HG03565 (cell line): ENCODE measurements around the gene SDC4.
"Not testable (repeated sequence)": the region's sequence is repeated elsewhere in the genome, so short reads cannot be mapped to it uniquely, and the experiment has no call there.

Source experiments
- ATAC-seq: cut with Tn5 transposase; IDR thresholded peaks from one replicate; pipeline ENCODE4 v1.9.1; 2021; ENCODE audit warnings: mild to moderate bottlenecking, moderate library complexity; ENCODE audit not compliant: unreplicated experiment

Gene SDC4

DNA sequence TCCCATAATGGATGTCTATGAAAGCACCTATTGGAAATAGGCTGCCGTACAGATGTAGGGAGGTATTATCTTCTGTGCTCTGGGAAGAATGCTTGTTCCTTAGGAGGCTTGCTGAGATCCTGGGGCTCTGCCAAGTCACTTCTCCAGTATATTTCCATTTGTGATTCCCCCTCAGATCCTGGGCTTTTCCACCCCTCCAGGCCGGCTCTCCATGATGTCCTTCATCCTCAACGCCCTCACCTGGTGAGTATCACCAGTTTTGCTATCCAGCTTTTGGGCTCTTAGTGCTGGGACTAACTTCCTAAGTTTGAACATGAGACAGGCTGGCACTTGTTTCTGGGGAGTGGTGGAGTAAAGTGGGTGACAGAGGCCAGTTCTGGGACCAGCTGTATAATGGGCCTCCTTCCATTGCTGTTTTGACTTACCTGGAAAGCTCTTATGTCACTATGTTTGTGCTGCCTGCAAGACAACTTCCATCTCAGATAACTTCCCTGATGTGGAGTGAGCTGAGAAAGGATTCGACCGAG lies 17.3 kb upstream of the SDC4 start:
- no peak for ATAC-seq

DNA sequence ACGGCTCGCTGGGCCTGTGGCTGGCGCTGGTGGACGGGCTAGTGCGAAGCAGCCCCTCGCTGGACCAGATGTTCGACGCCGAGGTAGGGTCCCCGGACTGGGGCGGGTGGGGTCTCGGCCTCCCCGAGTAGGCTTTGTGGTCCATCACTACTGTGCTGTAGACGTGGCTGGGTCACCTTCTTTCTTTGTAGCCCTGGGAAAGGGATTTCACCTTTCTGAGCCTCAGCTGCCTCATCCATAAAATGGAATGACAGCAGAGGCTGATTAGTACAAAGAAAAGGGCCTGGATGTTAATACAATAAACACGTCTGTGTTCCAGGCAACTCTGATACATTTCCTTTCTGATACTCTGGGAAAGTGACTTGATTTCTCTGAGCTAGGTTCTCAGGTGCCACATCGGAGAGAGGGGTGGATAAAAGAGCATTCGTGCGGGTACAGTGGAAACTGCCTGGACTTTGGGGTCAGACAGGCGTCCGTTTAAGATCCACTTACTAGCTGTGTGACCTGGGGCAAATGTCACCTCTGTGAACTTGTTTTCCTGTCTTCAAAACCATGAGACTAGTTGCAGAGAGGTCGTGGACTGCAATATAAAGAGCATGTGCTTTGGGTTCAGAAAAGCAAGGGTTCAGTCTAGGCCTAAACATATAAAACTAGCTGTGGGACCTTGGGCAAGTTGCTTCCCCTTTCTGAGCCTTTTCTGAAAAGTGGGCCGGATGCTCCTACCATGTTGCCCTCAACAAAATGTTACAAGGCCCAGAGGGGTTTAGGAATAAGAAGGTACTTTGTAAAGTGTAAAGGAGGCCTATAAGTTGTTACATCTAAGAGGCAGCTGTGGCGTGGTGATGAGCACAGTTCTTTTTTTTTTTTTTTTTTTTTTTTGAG lies 15.6 kb upstream of the SDC4 start:
- no peak for ATAC-seq

DNA sequence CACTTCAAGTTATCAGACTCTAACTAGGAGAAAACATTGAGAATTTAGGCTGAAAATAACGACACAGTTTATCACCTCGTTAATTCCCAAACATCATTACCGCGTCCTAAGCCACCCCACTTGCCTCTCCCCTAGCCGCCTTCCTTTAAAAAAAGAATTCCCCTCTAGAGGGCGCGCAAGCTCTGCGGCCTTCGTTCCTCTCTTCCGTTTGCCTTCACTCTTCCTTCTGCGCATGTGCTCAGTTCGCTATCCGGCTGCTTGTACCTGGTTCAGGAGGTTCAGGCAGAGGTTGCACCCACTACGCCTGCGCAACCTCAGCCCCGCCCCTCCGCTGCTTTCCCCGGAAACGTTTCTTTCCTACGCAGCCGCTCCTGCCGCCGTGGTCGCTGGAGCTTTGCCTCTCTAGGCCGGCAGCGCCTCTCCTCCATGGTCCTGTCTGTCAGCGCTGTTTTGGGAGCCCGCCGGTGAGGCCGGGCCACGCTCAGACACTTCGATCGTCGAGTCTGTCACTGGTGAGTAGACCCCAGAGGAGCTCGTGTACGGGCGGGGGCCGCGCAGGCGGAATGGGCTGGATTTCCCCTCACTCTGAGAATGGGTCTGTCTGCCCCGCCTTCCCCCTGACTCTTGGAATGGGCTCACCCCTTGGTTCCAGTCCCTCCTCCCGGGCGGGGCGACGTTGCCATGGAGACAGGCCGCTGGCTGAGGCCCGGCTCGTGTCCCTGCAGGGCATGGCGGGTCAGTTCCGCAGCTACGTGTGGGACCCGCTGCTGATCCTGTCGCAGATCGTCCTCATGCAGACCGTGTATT lies 14.8 kb upstream of the SDC4 start, which contains the start of gene SYS1:
Gene SYS1 (plus strand): TSS at position 353 of the 807 bp plus-strand sequence. CDS start 376 bp downstream, at position 729.
- peak; percentile 86 for ATAC-seq

DNA sequence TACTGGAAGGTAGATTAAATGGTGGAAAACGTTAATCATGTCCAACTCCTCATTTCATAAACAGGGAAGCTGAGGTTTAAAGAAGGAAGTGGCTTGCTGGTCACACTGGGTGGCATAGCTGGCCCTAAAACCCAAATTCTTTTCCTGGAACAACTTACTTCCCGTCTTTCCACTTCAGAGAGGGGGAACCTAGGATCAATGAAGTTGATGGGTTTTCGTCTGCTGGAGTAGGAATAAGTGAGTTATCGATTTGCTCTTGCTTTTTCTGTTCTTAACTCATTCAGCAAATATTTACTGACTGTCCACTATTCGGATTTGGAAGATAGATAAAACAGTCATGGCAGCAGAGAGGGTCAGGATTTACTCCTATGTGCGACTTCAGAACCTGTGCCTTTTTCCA lies 13.6 kb upstream of the SDC4 start:
- ATAC-seq = no peak

DNA sequence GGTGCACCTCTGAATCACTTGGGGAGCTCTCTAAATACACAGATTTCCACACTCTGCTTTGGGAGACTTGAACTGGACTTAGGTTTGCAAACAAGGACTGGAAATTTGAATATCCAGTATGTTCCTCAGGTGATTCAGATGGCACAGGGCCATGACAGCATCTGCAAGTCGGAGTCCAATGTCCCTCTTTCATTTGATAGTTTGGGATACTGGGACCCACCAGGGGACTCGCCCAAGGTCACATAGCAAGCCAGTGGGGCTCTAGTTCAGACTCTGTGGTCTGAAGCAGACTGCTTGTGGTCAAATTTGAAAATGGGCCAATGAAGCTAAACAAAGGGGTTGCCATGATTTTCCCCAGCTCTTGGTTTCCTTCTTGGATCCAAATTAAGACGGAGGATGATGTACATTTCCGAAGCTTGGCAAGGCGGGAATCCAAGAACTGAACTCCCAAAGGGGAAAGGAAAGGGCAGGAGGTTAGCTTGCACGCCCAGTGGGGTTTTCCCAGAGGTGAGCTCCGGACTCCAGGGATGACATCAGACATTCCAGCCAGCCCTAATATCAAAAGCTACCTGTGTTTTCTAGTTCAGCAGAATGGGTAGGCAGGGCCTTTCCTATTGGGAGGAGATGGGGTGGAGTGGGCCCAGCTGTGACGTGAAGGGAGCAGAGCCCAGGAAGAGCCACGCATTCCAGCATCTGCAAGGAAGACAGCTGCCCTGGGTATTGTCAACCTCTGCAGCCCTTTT lies 11.4 kb upstream of the SDC4 start:
- no peak for ATAC-seq

DNA sequence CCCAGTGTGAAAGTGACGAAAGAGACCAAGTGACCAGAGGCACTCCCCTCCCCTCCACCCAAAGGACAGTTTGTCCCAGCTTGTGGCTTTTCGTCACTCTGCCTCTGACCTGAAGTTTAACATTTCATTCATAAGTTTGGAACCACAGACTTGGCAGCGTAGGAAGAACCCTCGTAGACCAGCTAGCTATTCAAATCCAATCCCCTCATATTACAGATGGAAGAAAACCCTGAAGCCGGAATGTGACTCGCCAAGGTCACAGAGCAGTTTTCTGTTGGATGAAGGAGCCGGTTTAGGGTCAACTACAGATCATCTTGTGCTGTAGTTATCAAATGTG lies 10.8 kb upstream of the SDC4 start:
- no peak for ATAC-seq

DNA sequence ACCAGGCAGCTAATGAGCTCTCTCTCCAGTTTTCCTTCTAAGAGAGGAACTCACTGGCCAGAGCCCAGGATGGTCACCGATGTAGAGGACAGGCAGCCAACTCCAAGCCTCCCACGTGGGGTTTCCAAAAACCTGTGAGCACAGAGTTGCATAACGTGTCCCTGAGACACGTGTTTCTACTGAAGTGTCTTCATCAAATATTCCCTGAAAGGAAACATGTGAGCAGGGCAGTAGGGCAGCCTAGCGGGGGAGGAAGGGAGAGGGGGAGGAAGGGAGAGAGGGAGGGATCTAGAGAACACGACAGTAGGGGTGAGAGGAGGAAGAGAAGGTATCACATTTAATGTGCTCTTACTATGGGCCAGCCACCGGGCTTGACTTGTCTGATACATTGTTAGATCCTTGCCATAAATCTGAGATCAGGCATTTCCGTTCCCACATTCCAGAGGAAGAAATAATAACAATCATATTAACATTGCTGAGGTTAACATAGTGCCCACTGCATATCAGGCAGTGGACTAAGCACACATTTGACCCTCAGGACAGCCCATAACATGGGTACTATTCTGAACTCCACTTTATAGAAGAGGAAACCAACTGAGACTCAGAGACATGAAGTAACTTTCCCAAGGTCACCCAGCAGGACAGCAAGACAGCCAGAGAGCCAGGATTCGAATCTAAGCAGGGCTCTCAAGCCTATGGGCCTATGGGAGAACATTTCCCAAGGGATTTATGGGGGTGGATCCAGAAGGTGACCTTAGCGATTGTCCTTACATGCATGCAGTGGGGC lies 10.3 kb upstream of the SDC4 start:
- no peak for ATAC-seq

DNA sequence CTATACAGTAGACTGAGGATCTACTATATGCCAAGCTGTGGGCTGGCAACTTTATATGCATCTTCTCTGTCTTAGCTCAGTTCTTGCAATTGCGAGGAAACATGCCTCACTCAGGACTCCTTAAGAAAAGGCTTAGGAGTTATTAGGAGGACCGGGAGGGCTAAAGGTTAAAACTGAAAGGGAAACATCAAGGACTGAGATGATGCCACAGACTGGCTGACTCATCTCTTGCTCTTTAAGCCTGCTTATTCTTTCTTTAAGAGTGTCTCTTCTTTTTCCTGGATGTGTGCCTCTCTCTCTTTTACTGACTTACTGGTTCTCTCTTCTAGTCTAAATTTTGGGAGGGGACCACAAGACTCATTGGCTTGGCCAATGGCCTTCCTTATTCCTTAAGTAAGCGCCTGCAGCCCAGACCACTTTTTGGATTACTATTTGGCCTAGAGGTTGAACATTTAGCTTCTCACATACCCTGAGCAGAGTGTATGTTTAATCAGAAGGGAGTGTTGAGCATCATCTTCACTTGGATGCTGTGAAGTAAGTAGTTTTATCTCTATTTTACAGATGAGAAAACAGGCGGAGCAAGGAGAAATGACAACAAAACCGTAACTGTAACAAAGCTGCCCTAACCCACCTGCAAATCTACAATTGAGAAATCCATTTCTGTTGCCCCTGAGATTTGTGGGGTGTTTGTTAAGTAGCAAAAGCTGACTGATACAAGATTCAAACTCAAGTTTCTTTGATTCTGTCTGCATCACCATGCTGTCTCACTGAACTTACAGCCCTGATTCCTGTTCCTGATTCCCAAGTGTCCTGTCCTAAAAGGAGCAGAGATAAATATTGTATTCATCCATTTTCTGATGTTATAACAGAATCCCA lies 7.2 kb upstream of the SDC4 start:
- no peak for ATAC-seq

DNA sequence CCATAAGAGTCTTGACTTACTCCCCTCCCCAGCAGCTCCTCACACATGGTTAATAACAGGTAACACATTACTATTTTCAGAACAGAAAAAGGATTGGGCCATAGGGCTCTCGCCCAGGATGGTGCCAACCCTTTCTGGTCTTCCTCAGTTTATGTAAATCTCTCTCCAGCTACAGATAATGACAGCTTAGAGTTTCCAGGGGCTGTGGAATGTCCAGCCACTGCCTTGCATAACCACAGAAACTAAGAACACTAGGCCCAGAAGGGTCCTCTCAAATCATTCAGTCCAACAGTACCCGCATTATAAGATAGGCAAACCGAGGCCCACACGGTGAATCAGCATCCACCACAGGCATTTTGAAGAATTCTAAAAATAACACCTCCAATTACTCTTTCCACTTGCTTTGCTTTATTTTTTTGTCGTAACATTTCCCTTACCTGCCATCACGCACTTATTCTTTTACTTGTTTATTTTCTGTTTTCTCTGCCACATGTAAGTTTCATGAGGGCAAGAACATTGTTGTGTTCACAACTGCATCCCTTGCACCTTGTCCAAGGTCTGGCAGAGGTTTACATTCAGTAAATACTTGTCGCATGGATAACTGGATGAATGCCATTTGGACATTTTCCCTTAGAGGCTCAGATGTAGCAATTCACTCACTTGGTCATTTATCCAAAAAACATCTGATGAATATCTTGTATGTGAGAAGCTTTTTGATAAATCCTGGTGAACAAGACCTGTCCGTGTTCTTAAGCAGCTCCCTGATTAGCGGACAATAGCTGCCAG lies 6.4 kb upstream of the SDC4 start:
- ATAC-seq = no peak

DNA sequence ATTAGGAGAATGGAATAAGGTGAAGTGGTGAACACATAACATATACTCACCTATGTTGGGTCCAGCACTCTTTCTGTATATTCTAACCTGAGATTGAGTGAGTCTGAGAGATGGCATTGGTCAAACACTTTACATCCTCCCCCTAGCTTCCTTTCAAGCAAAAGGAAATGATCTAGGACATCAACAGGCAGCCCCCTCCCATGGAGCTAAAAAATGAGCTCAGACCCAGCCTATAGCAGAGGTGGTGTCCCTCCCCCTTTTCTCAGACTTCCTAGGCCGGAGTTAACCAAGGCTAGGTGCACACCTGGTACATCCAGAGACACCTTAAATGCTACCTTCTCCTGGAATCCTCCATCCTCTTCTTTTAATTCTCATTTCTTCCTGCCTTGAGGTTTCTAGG lies 5.5 kb upstream of the SDC4 start:
- no peak for ATAC-seq

DNA sequence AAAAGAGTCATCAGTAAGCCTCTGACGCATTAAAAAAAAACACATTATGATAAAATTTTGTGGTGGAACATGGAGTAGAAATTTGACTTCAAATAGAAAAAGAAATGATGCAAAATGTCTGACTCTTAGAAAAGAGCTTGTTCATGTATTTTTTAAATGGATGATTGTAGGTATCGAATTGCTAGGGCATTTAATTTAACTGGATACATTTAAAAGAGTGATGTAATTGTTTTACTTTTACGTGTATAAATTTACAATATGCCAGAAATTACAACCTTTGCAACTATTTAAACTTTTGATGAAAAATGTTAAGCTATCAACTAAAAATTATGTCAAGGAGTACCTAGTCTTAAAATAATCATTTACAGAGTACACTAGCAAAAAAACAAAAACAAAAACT lies 4.5 kb upstream of the SDC4 start:
- ATAC-seq = no peak

DNA sequence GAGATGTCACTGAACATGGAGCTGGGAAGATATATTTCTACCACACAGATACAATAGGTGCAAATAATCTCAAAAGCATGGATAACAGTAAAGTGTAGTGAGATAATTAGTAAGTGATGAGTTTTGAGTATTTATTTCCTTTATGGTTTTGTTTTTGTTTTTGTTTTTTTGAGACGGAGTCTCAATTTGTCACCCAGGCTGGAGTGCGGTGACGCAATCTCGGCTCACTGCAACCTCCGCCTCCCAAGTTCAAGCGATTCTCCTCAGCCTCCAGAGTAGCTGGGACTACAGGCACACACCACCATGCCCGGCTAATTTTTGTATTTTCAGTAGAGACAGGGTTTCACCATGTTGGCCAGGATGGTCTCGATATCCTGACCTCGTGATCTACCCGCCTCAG lies 2.6 kb upstream of the SDC4 start:
- not testable (repeated sequence) for ATAC-seq

DNA sequence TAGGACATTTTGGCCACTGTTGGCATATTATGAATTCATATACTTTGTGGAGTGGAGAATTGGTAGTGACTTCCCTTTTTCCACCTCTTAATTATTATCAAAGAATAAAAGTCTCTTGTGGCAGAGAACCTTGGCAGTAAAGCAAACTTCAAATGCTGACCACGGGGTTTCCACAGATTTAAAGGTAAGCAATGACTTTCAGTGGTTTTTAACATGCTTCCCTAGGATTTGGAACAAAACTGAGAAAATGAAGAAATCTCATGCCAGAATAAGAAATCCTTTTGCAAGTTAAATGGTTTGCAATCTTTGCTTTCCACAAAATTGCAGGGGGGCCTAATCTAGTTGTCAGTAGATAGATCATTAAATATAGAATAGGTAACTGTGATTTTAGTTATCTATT lies 2.0 kb upstream of the SDC4 start:
- no peak for ATAC-seq

DNA sequence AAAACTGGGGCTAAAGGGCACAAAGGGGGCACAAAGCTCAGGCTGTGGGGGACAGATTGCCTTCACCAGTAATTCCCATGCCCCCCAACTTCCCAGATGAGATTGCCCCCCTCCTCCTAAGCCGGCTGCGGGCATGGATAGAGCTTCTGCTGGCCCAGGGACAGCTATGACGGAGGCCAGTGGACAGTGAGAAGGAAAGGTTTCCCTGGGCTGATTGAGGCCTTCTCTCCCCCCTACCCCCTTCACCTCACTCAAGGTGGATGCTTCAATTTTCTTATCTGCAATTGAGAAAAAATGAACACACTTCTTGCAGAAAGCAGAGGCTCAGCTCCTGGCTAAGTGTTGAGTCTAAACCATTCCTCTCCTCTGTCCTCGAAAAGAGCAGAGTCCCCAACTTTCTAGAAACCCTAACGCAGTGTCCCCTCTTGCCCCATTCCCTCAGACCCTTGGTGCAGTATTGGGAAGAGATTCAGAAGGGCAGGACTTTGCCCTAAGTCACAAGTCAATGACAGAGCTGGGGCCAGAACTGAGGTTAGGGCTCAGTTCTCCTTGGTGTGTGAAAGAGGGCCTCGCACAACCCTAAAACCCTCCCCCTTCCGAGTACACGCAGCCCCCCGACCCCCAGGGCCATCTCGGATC lies 808 bp downstream of the SDC4 start:
- no peak for ATAC-seq

DNA sequence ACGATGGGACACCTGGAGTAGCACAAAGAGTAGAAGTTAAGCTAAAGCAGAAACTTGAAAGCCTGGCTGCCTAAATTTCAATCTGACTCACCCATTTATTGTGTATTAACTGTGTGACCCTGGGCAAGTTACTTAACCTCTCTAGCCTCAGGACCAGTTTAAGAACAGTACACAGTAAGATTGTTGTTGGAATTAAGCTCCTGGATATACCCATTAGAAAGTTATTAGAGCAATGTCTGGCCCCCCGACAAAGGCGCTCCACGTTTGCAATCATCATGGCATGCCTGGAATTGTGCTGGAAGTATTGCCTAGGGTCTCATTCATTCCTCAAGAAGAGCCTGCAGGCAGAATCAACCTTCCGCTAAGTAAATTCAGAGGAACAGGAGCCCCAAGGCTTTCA lies 1.4 kb downstream of the SDC4 start:
- ATAC-seq = no peak

DNA sequence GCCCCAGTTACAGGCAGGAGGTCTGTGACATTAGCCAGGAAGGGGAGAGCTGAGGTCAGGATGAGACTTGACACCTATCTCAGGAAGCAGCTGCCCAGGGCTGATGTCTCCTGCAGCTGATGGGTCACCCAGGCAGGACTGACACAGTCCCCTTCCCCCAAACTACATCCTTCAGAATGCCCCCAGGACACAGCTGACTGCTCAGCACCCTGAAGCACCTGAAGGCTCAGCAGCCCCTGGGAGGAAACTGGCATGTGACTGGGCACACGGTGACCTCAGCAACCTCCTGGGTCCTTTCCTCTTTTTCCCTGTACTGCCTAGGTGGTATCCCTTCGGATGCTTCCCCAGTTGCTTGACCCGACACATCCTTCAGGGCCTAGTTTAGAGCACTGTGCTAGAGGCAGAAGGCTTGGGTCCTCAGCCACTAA lies 1.9 kb downstream of the SDC4 start:
- ATAC-seq = no peak

DNA sequence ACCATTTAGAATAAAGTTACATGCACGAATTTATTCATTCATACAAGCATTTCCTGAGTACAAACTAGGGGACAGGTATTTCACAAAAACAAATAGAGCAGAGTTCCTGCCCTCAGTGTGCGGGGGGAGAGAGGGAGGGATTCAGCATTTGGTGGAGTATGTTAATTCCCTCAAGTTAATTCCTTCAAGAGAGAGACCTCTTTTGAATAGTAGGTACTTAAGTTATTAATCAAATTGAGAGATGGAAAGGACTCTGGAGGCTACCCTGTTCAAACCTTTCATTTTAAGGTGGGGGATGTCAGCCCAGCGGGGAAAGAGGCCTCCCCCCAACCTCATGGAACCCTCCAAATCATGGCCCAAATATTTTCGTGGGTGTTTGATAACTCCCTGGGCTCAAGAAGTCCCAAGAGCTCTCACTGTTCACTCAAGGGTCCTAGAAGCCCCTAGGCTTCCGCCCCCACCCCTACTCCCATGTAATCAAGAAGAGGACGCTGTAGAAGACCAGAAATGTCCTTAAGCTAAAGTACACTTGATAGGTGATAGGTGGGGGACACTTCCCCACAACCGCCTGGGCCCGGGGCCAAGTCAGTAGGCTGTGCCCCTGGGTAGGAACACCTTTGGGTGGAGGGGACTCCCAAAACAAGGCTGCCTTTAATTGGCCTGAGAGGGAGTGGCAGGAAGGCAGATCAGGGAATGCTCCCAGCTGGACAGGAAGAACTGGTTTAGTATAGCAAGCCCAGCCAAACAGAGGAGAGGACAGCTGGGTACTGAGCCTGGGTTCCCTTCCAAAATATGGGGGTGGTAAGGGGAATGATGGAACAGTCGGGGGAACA lies 2.9 kb downstream of the SDC4 start:
- ATAC-seq = no peak
